Aorta (tissue), 5 donors: ENCODE data around the gene UBD. TPM values are rescaled to one million over a fixed set of nuclear protein-coding genes. Genes with fewer than 3 reads are reported as not detected.

Source experiments
- ATAC-seq: fragments of 200-7000 bp; cut with Tn5 transposase; one replicate; pipeline ENCODE4 v1.9.1; 2022; ENCODE audit warnings: moderate library complexity; ENCODE audit not compliant: low FRiP score
- DNase-seq, 2 donors: peaks; one replicate each; pipeline ENCODE4 v3.0.0-alpha.2; 2020
- H3K27ac ChIP-seq, 2 donors: one replicate each; pipeline ENCODE4 v1.5.1; 2013; ENCODE audit warnings: low read length in 2 of 2, mild to moderate bottlenecking in 2 of 2, moderate library complexity in 2 of 2, control low read depth in 1 of 2, inconsistent platforms in 1 of 2, low read depth in 1 of 2
- H3K27me3 ChIP-seq, 2 donors: one replicate each; pipeline ENCODE4 v1.6.1; 2013; ENCODE audit warnings: control low read depth in 1 of 2, low read length in 1 of 2, mild to moderate bottlenecking in 1 of 2, moderate library complexity in 1 of 2; ENCODE audit not compliant: insufficient read depth in 2 of 2, control insufficient read depth in 1 of 2
- H3K36me3 ChIP-seq, 2 donors: one replicate each; pipeline ENCODE4 v1.6.1; 2013; ENCODE audit warnings: control low read depth in 1 of 2, low read length in 1 of 2, mild to moderate bottlenecking in 1 of 2; ENCODE audit not compliant: insufficient read depth in 2 of 2, control insufficient read depth in 1 of 2
- H3K4me1 ChIP-seq, 2 donors: one replicate each; pipeline ENCODE4 v1.6.1; 2013; ENCODE audit warnings: low read length in 2 of 2, control low read depth in 1 of 2, mild to moderate bottlenecking in 1 of 2, moderate library complexity in 1 of 2; ENCODE audit not compliant: insufficient read depth in 2 of 2, control insufficient read depth in 1 of 2
- H3K4me3 ChIP-seq, 2 donors: one replicate each; pipeline ENCODE4 v1.5.1; 2013; ENCODE audit warnings: low read length in 2 of 2, control low read depth in 1 of 2, mild to moderate bottlenecking in 1 of 2
- H3K9me3 ChIP-seq: one replicate; pipeline ENCODE4 v1.6.1; 2013; ENCODE audit warnings: mild to moderate bottlenecking, low read length; ENCODE audit not compliant: control insufficient read depth
- WGBS, 2 donors: extraction: QIAGEN DNeasy Blood & Tissue Kit; methylation state at CpG; one replicate each; pipeline ENCODE4 v1.1.7; 2013; 5-methylcytosine and 5-hydroxymethylcytosine counted together
- intact Hi-C, 2 donors: fragments of 100-400 bp; cut with DNase I; formaldehyde crosslinking; loops; one replicate each; pipeline versions ENCODE4 v1.14.2 to v1.15.0; 2022
- polyA plus RNA-seq, 2 donors: library from polyadenylated mRNA; stranded (reverse); fragments of 200-250 nt; gene quantifications; one replicate each; pipeline ENCODE4 v1.2.3, GENCODE V29; 2013
- total RNA-seq, 2 donors: library from RNA; stranded (reverse); fragmentation: NEBNext Ultra II Directional; extraction: Animal tissue kit (Norgen Biotek cat#: 25700); gene quantifications; one replicate each; pipeline ENCODE4 v1.2.1, GENCODE V29; 2021
- donor health status: healthy with polysubstance abuse.
- donor health status: Bipolar disorder and iron deficiency.
- donor health status: DM: no; HTN: no; CAD: no.
- donor health status: DM: no; HTN: no; CAD: no.
- donor health status: DM: yes; HTN: yes; CAD: no.

UBD gene
- total and polyA plus RNA-seq, 4 donors, result 0.32 to 4.4 (median 2.2) TPM

DNA sequence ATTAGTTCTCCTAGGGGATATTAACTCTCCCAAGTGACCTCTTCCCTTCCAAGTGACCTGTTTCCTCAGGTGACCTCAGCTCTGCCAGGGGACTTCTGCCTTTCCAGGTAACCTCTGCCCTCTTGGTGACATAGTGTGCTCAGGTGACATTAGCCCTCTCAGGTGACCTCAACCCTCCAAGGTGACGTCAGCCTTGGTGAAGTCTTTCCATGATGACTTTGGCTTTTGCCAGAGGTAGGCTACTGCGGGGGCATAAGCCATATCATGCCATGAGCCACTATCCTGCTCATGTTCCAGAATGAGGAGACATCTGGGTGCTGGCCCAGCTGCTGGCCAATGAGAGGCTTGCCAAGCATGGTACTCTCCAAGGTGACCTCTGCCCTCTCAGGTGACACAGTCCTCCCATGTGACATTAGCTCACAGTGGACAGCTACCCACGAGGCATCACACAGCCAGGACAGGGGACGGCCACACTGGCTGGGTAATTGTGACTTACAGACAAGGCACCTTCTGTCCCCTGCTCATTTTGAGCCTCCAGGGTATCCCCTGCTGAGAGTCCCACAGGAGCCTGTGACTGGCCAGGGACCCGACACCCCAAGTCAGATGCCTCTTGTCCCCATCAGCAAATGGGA, 31.1 kb downstream of the UBD start:
- WGBS, 2 donors, result 70 to 76% methylated on average over 5 of the region's 5 CpGs
- intact Hi-C loops, result no loop called here
- no peak for DNase-seq
- Histone ChIP-seq H3K36me3 (no peaks in the 10 kb centered on the region), H3K27me3 (no peaks in the 10 kb centered on the region), H3K4me1 (no peaks in the 10 kb centered on the region), H3K27ac (no peak overlapping the region), H3K4me3 (no peak overlapping the region), H3K9me3 (no peaks in the 10 kb centered on the region)
- ATAC-seq, result no peak

DNA sequence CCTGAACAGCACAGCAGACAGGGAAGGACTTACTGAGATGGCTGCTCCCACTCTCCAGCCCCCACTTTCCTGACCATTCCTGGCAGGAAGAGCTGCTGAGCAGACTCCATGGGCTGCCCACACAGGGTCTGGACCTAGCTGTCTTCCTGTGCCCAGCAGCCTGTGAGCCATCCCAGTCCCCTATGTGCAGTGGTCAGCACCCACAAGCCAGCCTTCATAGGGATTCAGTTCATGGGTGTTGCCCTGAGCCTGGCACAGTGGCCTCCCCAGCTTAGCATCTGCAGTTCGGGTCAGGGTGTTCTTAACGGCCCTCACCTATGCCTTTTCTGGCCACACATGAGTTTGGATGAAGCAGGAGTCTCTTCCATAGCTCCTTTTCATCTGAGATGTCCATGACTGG, 32.0 kb downstream of the UBD start:
- no peaks in the 10 kb centered on the region for H3K4me1 ChIP-seq
- 64 to 66% methylated on average over 2 of the region's 2 CpGs for whole genome bisulfite sequencing, 2 donors
- no peak overlapping the region for H3K27ac ChIP-seq
- H3K27me3 ChIP-seq, result no peaks in the 10 kb centered on the region
- no peak for DNase-seq
- H3K4me3 ChIP-seq, result no peak overlapping the region
- no peaks in the 10 kb centered on the region for H3K9me3 ChIP-seq
- intact Hi-C loops, result no loop called here
- H3K36me3 ChIP-seq, result no peaks in the 10 kb centered on the region
- no peak for ATAC-seq

DNA sequence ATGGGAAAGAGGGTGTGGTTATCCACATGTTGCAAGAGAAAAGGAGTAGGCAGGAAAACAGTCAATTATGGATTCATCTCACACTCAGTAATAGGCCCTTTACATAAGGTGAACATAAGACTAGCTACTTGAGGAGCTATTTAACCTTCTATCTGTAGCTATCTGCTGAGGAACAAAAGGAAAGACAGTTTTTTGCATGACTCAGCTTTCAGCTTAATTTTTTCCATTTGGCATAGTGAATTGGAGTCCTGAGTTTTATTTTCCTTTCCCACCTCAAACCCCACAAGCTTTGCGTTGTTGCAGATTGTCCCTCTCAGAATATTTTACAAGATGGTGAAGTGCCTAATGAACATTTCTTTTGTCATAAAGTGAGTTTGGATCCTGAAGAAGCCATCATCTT, 32.4 kb downstream of the UBD start:
- WGBS, 2 donors, result 77 to 82% methylated on average over 1 of the region's 1 CpG
- no peak for DNase-seq
- H3K36me3 ChIP-seq, result no peaks in the 10 kb centered on the region
- no peaks in the 10 kb centered on the region for H3K27me3 ChIP-seq
- intact Hi-C loops, result no loop called here
- H3K9me3 ChIP-seq, result no peaks in the 10 kb centered on the region
- H3K4me3 ChIP-seq, result no peak overlapping the region
- no peak overlapping the region for H3K27ac ChIP-seq
- ATAC-seq, result no peak
- no peaks in the 10 kb centered on the region for H3K4me1 ChIP-seq

DNA sequence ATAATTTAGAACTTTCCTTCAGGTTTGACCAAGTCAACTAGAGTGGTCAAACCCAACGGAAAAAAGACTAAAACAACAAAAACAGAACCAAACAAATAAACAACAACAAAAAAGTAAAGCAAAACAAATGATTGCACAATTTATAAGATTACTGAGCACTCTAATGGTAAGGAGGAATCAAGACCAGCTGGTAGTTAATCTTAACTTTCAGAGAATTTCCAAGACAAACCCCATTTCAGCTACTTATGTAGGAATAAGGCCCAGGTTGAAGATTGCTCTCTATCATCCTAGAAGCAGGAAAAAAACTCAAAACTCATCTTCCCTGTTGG, 34.3 kb downstream of the UBD start:
- H3K4me3 ChIP-seq, result no peak overlapping the region
- no peaks in the 10 kb centered on the region for H3K36me3 ChIP-seq
- H3K27ac ChIP-seq, result no peak overlapping the region
- 0% methylated on average over 1 of the region's 1 CpG for WGBS, 2 donors
- intact Hi-C loops, result no loop called here
- no peaks in the 10 kb centered on the region for H3K9me3 ChIP-seq
- DNase-seq, result no peak
- no peak for ATAC-seq
- no peaks in the 10 kb centered on the region for H3K4me1 ChIP-seq
- peaks cover 0 to 2% of the 10 kb centered on the region in 2 donors for H3K27me3 ChIP-seq

DNA sequence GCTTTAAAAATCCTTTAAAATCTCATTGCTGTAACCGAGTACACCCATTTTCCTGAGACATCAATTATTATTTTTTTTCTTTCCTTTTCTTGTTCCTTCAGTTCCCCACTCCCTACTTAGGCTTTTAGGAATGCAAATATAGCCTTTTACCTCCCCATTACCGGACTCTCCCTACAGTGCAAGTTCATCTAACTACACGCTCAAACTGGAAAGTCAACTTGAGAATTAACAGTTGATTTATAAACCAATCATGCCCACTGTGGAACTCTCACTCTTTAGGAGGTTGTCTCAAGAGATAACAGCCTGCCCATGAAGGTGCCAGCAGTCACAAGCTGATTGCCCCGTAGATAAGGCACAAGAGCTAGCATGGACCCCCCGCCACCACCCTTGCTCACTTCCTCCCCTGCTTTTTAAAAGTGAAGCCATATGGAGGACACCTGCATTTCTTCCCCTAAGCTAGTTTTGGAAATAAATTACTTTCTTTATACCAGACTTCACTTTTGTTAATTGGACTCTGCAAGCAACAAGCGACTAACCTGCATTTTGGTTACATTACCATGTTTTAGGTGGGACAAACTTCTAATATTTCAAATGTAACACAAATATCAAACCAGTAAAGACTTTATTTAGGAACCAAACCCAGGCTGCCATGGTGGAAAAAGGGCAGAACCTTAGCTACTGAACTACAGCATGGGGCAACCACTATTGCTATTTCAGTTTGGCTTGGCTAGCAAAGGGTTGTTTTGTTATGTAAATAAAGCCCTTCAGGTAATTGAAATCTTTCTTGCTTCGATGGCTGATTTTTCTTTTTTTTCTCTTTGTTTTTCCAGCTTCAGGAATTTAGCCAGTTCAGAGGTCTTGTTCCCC, 34.9 kb downstream of the UBD start:
- intact Hi-C loops, result no loop called here
- no peaks in the 10 kb centered on the region for H3K9me3 ChIP-seq
- no peak overlapping the region for H3K27ac ChIP-seq
- no peaks in the 10 kb centered on the region for H3K4me1 ChIP-seq
- ATAC-seq (no peak), DNase-seq (no peak)
- H3K4me3 ChIP-seq, result no peak overlapping the region
- H3K36me3 ChIP-seq, result no peaks in the 10 kb centered on the region
- 68 to 75% methylated on average over 7 of the region's 7 CpGs for WGBS, 2 donors
- peaks cover 0 to 2% of the 10 kb centered on the region in 2 donors for H3K27me3 ChIP-seq

DNA sequence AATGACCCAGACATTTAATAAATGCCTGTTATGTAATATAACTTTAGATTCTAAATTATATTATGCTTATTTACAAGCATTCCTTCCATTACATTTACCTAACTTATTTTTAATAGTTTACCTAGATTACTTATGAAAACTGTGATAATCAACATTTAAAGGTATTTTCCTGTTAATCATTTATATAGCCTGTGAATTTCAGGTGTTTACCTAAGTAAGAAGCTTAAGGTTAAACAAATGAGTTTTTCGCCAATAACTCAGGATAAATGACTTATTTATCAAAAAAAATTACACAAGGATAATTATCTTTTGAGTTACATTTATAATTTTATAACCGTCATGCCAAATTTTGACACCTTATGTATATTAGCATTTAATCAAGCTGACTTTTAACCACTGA, 35.5 kb downstream of the UBD start:
- no peak overlapping the region for H3K4me3 ChIP-seq
- H3K27ac ChIP-seq, result no peak overlapping the region
- no peak for ATAC-seq
- H3K27me3 ChIP-seq, result peaks cover 0 to 2% of the 10 kb centered on the region in 2 donors
- intact Hi-C loops, result no loop called here
- 67 to 86% methylated on average over 2 of the region's 2 CpGs for whole genome bisulfite sequencing, 2 donors
- H3K36me3 ChIP-seq, result no peaks in the 10 kb centered on the region
- no peaks in the 10 kb centered on the region for H3K9me3 ChIP-seq
- DNase-seq, result no peak
- H3K4me1 ChIP-seq, result no peaks in the 10 kb centered on the region

DNA sequence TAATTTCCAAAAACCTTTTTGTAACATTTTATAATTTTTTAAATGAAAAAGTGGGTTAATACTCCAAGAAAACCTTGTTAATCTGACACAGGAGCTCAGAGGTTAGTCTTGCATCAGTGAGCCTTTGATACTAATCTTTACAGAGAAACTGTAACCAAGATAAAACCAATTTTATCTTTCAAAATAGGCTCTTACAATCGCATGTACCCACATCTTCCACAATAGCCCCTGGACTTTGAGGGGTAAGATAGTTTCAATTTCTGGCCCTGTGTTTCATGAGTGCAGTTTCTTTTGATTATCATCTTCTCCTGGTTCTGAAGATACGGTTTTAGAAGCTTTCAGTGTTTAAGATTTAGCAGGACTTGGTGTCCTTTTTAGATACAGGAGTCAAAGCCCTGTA, 37.3 kb downstream of the UBD start:
- Histone ChIP-seq H3K4me1 (no peaks in the 10 kb centered on the region), H3K36me3 (no peaks in the 10 kb centered on the region), H3K4me3 (no peak overlapping the region), H3K27me3 (peaks cover 0 to 2% of the 10 kb centered on the region in 2 donors), H3K27ac (no peak overlapping the region), H3K9me3 (no peaks in the 10 kb centered on the region)
- intact Hi-C loops, result no loop called here
- ATAC-seq, result no peak
- 72 to 74% methylated on average over 2 of the region's 2 CpGs for WGBS, 2 donors
- no peak for DNase-seq

DNA sequence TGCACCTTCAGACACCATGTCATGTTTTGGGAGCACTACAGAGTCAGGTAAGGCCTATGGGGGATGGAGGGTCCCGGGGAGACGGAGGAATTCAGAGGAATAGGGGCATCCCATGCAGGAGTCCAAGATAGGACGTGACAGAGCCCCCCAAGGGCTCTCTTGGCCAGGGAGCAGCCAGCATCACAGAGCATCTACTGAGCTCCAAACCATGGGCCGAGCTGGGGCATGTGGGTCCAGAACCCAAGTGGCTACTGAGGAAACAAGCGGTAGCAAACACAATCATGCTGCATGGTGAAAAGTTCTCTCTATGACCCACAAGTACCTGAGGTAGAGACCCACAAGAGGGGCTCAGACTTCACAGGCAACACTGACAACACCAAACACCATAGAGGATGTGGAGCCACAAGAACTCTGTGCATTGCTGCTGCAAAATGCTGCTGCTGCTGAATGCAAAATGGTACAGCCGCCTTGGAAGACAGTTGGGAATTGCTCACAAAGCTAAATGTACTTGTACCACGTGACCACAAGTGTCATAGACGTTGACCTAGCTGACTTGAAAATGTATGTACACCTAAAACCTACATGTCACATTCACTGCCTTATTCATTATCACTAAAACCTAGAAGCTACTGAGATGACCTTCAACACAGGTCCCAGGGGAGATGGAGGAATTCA, 38.4 kb downstream of the UBD start:
- H3K27ac ChIP-seq, result no peak overlapping the region
- no peaks in the 10 kb centered on the region for H3K36me3 ChIP-seq
- WGBS, 2 donors, result 46 to 57% methylated on average over 8 of the region's 8 CpGs
- H3K4me3 ChIP-seq, result no peak overlapping the region
- no peaks in the 10 kb centered on the region for H3K4me1 ChIP-seq
- no peaks in the 10 kb centered on the region for H3K9me3 ChIP-seq
- intact Hi-C loops, result no loop called here
- ATAC-seq, result no peak
- DNase-seq, result no peak
- peaks cover 0 to 2% of the 10 kb centered on the region in 2 donors for H3K27me3 ChIP-seq
